HL-60 (cell line): ENCODE results near the gene SCGB1D1.

Experiments used
- GABPA ChIP-seq: IDR thresholded peaks from 2 replicates; pipeline ENCODE4 v1.6.1; 2012; ENCODE audit warnings: low read depth
- TF ChIP-seq, protein P1 (sequence below): IDR thresholded peaks from one replicate; pipeline ENCODE4 v1.5.1; 2011; ENCODE audit warnings: low read length, control low read depth, inconsistent platforms; ENCODE audit not compliant: insufficient read depth

DNA sequence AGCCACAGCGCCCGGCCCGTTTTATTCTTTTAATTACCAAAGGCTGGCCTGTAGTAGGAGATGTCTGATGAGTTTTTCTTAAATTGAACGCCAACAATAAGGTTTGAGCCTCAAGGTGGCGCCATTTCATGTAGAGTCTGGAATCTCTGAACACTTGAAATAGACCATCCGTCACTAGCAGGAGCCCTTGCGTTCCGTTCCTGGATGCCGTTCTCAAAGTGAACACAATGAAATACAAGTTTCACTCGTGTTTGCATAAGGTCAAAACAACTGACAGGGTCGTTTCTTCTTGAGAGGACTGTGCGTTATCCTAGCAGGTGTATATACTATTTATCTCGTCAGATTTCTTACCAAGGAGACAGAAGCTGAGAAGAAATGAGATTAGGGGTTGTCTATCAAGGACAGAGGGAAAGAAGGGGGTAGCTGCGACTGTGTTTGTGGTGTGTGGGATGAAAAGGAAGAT is 18.7 kb upstream of the SCGB1D1 start:
- TF ChIP-seq, protein P1, sequence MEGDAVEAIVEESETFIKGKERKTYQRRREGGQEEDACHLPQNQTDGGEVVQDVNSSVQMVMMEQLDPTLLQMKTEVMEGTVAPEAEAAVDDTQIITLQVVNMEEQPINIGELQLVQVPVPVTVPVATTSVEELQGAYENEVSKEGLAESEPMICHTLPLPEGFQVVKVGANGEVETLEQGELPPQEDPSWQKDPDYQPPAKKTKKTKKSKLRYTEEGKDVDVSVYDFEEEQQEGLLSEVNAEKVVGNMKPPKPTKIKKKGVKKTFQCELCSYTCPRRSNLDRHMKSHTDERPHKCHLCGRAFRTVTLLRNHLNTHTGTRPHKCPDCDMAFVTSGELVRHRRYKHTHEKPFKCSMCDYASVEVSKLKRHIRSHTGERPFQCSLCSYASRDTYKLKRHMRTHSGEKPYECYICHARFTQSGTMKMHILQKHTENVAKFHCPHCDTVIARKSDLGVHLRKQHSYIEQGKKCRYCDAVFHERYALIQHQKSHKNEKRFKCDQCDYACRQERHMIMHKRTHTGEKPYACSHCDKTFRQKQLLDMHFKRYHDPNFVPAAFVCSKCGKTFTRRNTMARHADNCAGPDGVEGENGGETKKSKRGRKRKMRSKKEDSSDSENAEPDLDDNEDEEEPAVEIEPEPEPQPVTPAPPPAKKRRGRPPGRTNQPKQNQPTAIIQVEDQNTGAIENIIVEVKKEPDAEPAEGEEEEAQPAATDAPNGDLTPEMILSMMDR, result peak; percentile 60
- no peak for TF ChIP-seq GABPA
